ENCODE results near the gene ECT2L. TPM values are rescaled to one million over a fixed set of nuclear protein-coding genes. Genes with fewer than 3 reads are reported as not detected.

The ECT2L gene
- total RNA-seq, 1 experiment from 2014 or later: not detected

DNA sequence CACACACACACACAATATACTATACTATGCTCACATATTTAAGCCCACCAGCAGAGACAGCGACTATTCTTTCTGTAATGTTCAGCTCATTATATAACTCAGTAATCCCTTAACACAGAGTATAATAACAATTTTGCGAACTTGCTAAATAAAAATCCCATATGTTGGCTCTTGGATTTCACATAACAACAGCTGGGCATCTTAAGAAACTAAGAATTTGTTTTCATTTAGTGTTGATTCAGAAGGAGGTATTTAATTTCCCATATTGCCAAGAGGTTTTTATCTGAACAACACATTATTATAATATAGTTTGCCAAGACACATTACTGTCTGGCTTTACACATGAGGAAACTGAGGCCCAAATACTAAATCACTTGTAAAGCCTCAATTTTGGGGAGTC, 7.4 kb downstream of the ECT2L start:
- Histone ChIP-seq H3K27ac (ENCODE audit: low read depth, low read length) (no peak overlapping the region), H2AFZ (ENCODE audit: low read depth, low read length, poor library complexity, severe bottlenecking) (no peak overlapping the region), H3K9ac (ENCODE audit: low read length) (no peak overlapping the region), H4K20me1 (ENCODE audit: insufficient read depth) (no peaks in the 10 kb centered on the region), H3K9me2 (ENCODE audit: insufficient read depth) (no peaks in the 10 kb centered on the region), H3K9me3 (ENCODE audit: control insufficient read depth in 1 of 2, insufficient read depth in 1 of 2, low read depth in 1 of 2, low read length in 2 of 2) (no peaks in the 10 kb centered on the region), H3K27me3 (ENCODE audit: insufficient read depth, low read length) (no peaks in the 10 kb centered on the region), H3K4me3 (replicated peaks in 1 of 2; ENCODE audit: low read depth in 1 of 2, low read length in 2 of 2) (no peak overlapping the region), H3K4me2 (ENCODE audit: low read length) (no peak overlapping the region), H3K4me1 (ENCODE audit: control insufficient read depth in 1 of 2, insufficient read depth in 2 of 2, low read length in 2 of 2) (peaks cover 0 to 4% of the 10 kb centered on the region in 2 experiments; a peak in 1 of 4 replicates), H3K79me2 (ENCODE audit: insufficient read depth, low read length) (no peaks in the 10 kb centered on the region), H3K36me3 (ENCODE audit: control insufficient read depth in 1 of 2, insufficient read depth in 2 of 2, low read length in 2 of 2) (no peaks in the 10 kb centered on the region)
- DNase-seq (ENCODE audit: low read depth, low spot score) (no peak), ATAC-seq (no peak)
- CTCF ChIA-PET: interaction anchor here (0.6 kb wide), 1 partner anchor 13 kb away, joined by 3 read pairs; no protein-coding TSS in a partner anchor
- no peak for TF ChIP-seq FOSL1 (IDR thresholded peaks at IDR 0.05; ENCODE audit: low read depth)
- RAD21 ChIA-PET (ENCODE audit: low non-redundant PET in 1 of 2, low total read pairs in 2 of 2, uncharacterized antibody in 2 of 2, unreplicated experiment in 2 of 2): no interaction called here
- POLR2A ChIA-PET: no interaction called here
- intact Hi-C loops (cut with micrococcal nuclease): no loop called here
- no TSS peak for BruUV-seq (replicated peaks)

- Histone ChIP-seq H4K20me1 (ENCODE audit: insufficient read depth) (no peaks in the 10 kb centered on the region), H2AFZ (ENCODE audit: low read depth, low read length, poor library complexity, severe bottlenecking) (no peak overlapping the region), H3K4me2 (ENCODE audit: low read length) (no peak overlapping the region), H3K79me2 (ENCODE audit: insufficient read depth, low read length) (no peaks in the 10 kb centered on the region), H3K9me3 (ENCODE audit: control insufficient read depth in 1 of 2, insufficient read depth in 1 of 2, low read depth in 1 of 2, low read length in 2 of 2) (no peaks in the 10 kb centered on the region), H3K9me2 (ENCODE audit: insufficient read depth) (no peaks in the 10 kb centered on the region), H3K27me3 (ENCODE audit: insufficient read depth, low read length) (no peaks in the 10 kb centered on the region), H3K36me3 (ENCODE audit: control insufficient read depth in 1 of 2, insufficient read depth in 2 of 2, low read length in 2 of 2) (no peaks in the 10 kb centered on the region), H3K27ac (ENCODE audit: low read depth, low read length) (no peak overlapping the region), H3K4me1 (ENCODE audit: control insufficient read depth in 1 of 2, insufficient read depth in 2 of 2, low read length in 2 of 2) (peaks cover 0 to 4% of the 10 kb centered on the region in 2 experiments; a peak in 1 of 4 replicates), H3K4me3 (replicated peaks in 1 of 2; ENCODE audit: low read depth in 1 of 2, low read length in 2 of 2) (no peak overlapping the region), H3K9ac (ENCODE audit: low read length) (no peak overlapping the region)
- intact Hi-C loops (cut with micrococcal nuclease): no loop called here
- DNase-seq (ENCODE audit: low read depth, low spot score) (no peak), ATAC-seq (no peak)
- BruUV-seq (replicated peaks): no TSS peak
- TF ChIP-seq TCF7L2 (IDR thresholded peaks at IDR 0.05; ENCODE audit: borderline replicate concordance, extremely low read depth, insufficient read depth, insufficient read length) (no peak), ZBTB33 (IDR thresholded peaks at IDR 0.05; ENCODE audit: extremely low read depth, insufficient replicate concordance, low read length) (no peak), RAD21 (IDR thresholded peaks at IDR 0.05; ENCODE audit: low read depth) (no peak), POLR2AphosphoS5 (IDR thresholded peaks at IDR 0.05; ENCODE audit: low read depth, low read length) (no peak), SP1 (IDR thresholded peaks at IDR 0.05; ENCODE audit: low read depth) (no peak), POLR2A (IDR thresholded peaks at IDR 0.05; ENCODE audit: borderline replicate concordance, extremely low read depth, insufficient read depth, insufficient read length) (no peak), ELF1 (IDR thresholded peaks at IDR 0.05; ENCODE audit: borderline replicate concordance, low read depth) (no peak), YY1 (IDR thresholded peaks at IDR 0.05; ENCODE audit: extremely low read depth, insufficient replicate concordance, low read depth, low read length) (no peak), EZH2 (IDR thresholded peaks at IDR 0.05) (no peak), SRF (IDR thresholded peaks at IDR 0.05; ENCODE audit: low read depth) (no peak), CBX3 (IDR thresholded peaks at IDR 0.05; ENCODE audit: low read depth) (no peak), CTCF (IDR thresholded peaks at IDR 0.05 in 2 of 3, conservative IDR thresholded peaks at IDR 0.05 in 1 of 3; ENCODE audit: borderline replicate concordance in 1 of 3, insufficient read depth in 1 of 3, low read depth in 2 of 3, low read length in 2 of 3) (no peak), EZH2phosphoT487 (IDR thresholded peaks at IDR 0.05; ENCODE audit: borderline replicate concordance) (no peak), FOSL1 (IDR thresholded peaks at IDR 0.05; ENCODE audit: low read depth) (no peak), ZFX (IDR thresholded peaks at IDR 0.05) (no peak)
- TF ChIP-seq, protein P1, sequence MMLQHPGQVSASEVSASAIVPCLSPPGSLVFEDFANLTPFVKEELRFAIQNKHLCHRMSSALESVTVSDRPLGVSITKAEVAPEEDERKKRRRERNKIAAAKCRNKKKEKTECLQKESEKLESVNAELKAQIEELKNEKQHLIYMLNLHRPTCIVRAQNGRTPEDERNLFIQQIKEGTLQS (IDR thresholded peaks at IDR 0.05): no peak
- TF ChIP-seq, protein P2, sequence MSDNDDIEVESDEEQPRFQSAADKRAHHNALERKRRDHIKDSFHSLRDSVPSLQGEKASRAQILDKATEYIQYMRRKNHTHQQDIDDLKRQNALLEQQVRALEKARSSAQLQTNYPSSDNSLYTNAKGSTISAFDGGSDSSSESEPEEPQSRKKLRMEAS (IDR thresholded peaks at IDR 0.05): no peak
- ChIA-PET POLR2A (no interaction called here), RAD21 (ENCODE audit: low non-redundant PET in 1 of 2, low total read pairs in 2 of 2, uncharacterized antibody in 2 of 2, unreplicated experiment in 2 of 2) (no interaction called here), CTCF (no interaction called here)
Observed at GRCh38 chr6:138803861-138804260, 8.0 kb downstream of the ECT2L start.
